Trophoblast cell (in vitro differentiated cells and primary cell): ENCODE measurements around the gene CENPF.
"Not testable (repeated sequence)": the region's sequence is repeated elsewhere in the genome, so short reads cannot be mapped to it uniquely, and the experiment has no call there.

Source experiments
- DNase-seq, 2 donors: peaks; one replicate each; pipeline ENCODE4 v3.0.0-alpha.2; 2016
- H2AFZ ChIP-seq: 2 replicates; pipeline ENCODE4 v1.6.1; 2013; ENCODE audit warnings: low read length, moderate library complexity, mild to moderate bottlenecking; ENCODE audit not compliant: insufficient read depth, poor library complexity
- H2AK5ac ChIP-seq: 2 replicates; pipeline ENCODE4 v1.6.1; 2013; ENCODE audit warnings: mild to moderate bottlenecking, low read length
- H2BK120ac ChIP-seq: 2 replicates; pipeline ENCODE4 v1.6.1; 2013; ENCODE audit warnings: low read length, mild to moderate bottlenecking, moderate library complexity; ENCODE audit not compliant: insufficient read depth, poor library complexity
- H2BK12ac ChIP-seq: 2 replicates; pipeline ENCODE4 v1.6.1; 2013; ENCODE audit warnings: mild to moderate bottlenecking, low read length, moderate library complexity
- H2BK5ac ChIP-seq: 2 replicates; pipeline ENCODE4 v1.6.1; 2013; ENCODE audit warnings: low read length, low read depth, moderate library complexity, mild to moderate bottlenecking; ENCODE audit not compliant: poor library complexity
- H3K14ac ChIP-seq: 2 replicates; pipeline ENCODE4 v1.6.1; 2013; ENCODE audit warnings: mild to moderate bottlenecking, low read length
- H3K18ac ChIP-seq: 2 replicates; pipeline ENCODE4 v1.6.1; 2013; ENCODE audit warnings: mild to moderate bottlenecking, low read length
- H3K23ac ChIP-seq: 2 replicates; pipeline ENCODE4 v1.6.1; 2013; ENCODE audit warnings: low read length
- H3K27ac ChIP-seq: 2 replicates; pipeline ENCODE4 v1.5.1; 2013; ENCODE audit warnings: low read depth, mild to moderate bottlenecking, inconsistent platforms, low read length, moderate library complexity
- H3K27me3 ChIP-seq: 2 replicates; pipeline ENCODE4 v1.6.1; 2013; ENCODE audit warnings: inconsistent platforms, mild to moderate bottlenecking, low read length, moderate library complexity; ENCODE audit not compliant: insufficient read depth
- H3K36me3 ChIP-seq, 2 experiments: 1 replicate in 1 of 2; 2 replicates in 1 of 2; pipeline ENCODE4 v1.6.1; 2013; ENCODE audit warnings: low read length in 2 of 2, mild to moderate bottlenecking in 2 of 2, moderate library complexity in 1 of 2; ENCODE audit not compliant: insufficient read depth in 2 of 2, control insufficient read depth in 1 of 2
- H3K4ac ChIP-seq: 2 replicates; pipeline ENCODE4 v1.6.1; 2013; ENCODE audit warnings: low read depth, mild to moderate bottlenecking, low read length, moderate library complexity
- H3K4me1 ChIP-seq, 2 experiments: 1 replicate in 1 of 2; 2 replicates in 1 of 2; pipeline ENCODE4 v1.6.1; 2013; ENCODE audit warnings: low read length in 2 of 2, mild to moderate bottlenecking in 2 of 2, moderate library complexity in 1 of 2; ENCODE audit not compliant: insufficient read depth in 2 of 2, control insufficient read depth in 1 of 2
- H3K4me2 ChIP-seq: 2 replicates; pipeline ENCODE4 v1.6.1; 2013; ENCODE audit warnings: inconsistent platforms, mild to moderate bottlenecking, low read length, moderate library complexity
- H3K4me3 ChIP-seq: 2 replicates; pipeline ENCODE4 v1.5.1; 2013; ENCODE audit warnings: mild to moderate bottlenecking, low read depth, low read length, inconsistent platforms
- H3K79me1 ChIP-seq: one replicate; pipeline ENCODE4 v1.6.1; 2013; ENCODE audit warnings: low read length
- H3K79me2 ChIP-seq: 2 replicates; pipeline ENCODE4 v1.6.1; 2013; ENCODE audit warnings: low read length, mild to moderate bottlenecking; ENCODE audit not compliant: control insufficient read depth, insufficient read depth, poor library complexity
- H3K9ac ChIP-seq: 2 replicates; pipeline ENCODE4 v1.6.1; 2013; ENCODE audit warnings: mild to moderate bottlenecking, low read length
- H3K9me3 ChIP-seq: 2 replicates; pipeline ENCODE4 v1.6.1; 2013; ENCODE audit warnings: low read depth, mild to moderate bottlenecking, control low read depth, inconsistent platforms, low read length; ENCODE audit not compliant: insufficient read depth
- H4K12ac ChIP-seq: 2 replicates; pipeline ENCODE4 v1.6.1; 2013; ENCODE audit warnings: low read depth, mild to moderate bottlenecking, low read length, moderate library complexity
- H4K8ac ChIP-seq: 2 replicates; pipeline ENCODE4 v1.6.1; 2013; ENCODE audit warnings: low read depth, mild to moderate bottlenecking, low read length, moderate library complexity
- H4K91ac ChIP-seq: one replicate; pipeline ENCODE4 v1.6.1; 2013; ENCODE audit warnings: low read depth, mild to moderate bottlenecking, low read length, moderate library complexity
- WGBS: extraction: QIAGEN DNeasy Blood & Tissue Kit; methylation state at CpG from one replicate; pipeline ENCODE4 v1.1.7; 2013; ENCODE audit warnings: missing lambda C conversion rate; ENCODE audit not compliant: insufficient read length, insufficient coverage; ENCODE audit errors: extremely low coverage; 5-methylcytosine and 5-hydroxymethylcytosine counted together

CENPF gene

DNA sequence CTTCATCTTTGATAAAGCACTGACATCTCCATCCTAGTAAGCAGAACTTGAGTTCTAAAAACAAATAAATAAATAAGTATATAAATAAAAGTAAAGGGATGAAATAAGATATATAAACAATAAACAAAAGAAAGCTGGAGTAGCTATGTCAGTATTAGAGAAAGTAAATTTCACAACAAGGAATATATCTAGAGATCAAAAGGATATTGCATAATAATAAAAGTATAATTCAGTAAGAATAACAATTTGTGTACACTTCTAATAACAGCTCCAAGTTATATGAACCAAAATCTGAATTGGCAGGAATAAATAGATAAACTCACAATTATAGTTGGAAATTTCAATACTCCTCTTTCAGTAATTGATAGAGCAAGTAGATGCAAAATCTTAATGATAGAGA, 9.8 kb upstream of the CENPF start:
- H3K79me2 ChIP-seq = no peaks in the 10 kb centered on the region

DNA sequence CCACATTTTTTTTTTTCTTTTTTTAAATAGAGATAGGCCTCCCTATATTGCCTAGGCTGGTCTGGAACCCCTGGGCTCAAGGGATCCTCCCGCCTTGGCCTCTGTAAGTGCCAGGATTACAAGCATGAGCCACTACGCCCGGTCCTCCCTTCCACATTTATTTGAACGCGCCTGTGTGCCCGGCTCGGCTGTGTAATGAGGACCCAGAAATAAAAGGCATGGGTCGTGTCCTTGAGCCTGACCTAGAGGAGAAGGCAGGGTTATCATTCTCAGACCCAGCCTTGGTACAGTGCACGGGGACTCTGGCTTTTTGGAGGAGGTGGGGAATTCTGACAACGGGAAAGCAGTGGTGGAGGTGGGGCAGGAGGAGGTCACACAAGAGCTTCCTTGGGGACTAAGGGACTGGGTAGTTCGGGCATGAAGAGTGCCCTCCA, 841 bp downstream of the CENPF start:
- no peak overlapping the region for H4K12ac ChIP-seq
- H2BK120ac ChIP-seq = no peak overlapping the region
- peaks cover 1 to 2% of the 10 kb centered on the region in 2 experiments for H3K4me1 ChIP-seq
- no peak overlapping the region for H3K27ac ChIP-seq
- peak overlapping the region; percentile 68 for H3K4me2 ChIP-seq
- H3K79me1 ChIP-seq = peaks cover 2% of the 10 kb centered on the region
- H2BK12ac ChIP-seq = no peak overlapping the region
- peak overlapping the region; percentile 15 for H2AFZ ChIP-seq
- peak overlapping the region; percentile 19 for H4K91ac ChIP-seq
- no peak for DNase-seq
- H3K9ac ChIP-seq = peak overlapping the region; percentile 22
- peak overlapping the region; percentile 6 for H4K8ac ChIP-seq
- no peaks in the 10 kb centered on the region for H3K9me3 ChIP-seq
- peak overlapping the region; percentile 41 for H3K4ac ChIP-seq
- H3K79me2 ChIP-seq = peaks cover 17% of the 10 kb centered on the region
- H2BK5ac ChIP-seq = peak overlapping the region; percentile 11
- no peaks in the 10 kb centered on the region for H3K27me3 ChIP-seq
- no peak overlapping the region for H2AK5ac ChIP-seq
- peak overlapping the region; percentile 64 for H3K4me3 ChIP-seq
- peaks cover 5 to 7% of the 10 kb centered on the region in 2 experiments for H3K36me3 ChIP-seq
- peak overlapping the region; percentile 19 for H3K18ac ChIP-seq
- no CpG with 5 or more reads among the region's 11 CpGs for WGBS
- no peak overlapping the region for H3K23ac ChIP-seq
- no peak overlapping the region for H3K14ac ChIP-seq

More for the DNA sequence above, 9.8 kb upstream of the CENPF start:
- Histone ChIP-seq H3K27me3 (no peaks in the 10 kb centered on the region), H3K79me1 (no peaks in the 10 kb centered on the region), H2BK12ac (no peak overlapping the region), H3K4me2 (no peak overlapping the region), H3K4me1 (no peaks in the 10 kb centered on the region), H3K14ac (no peak overlapping the region), H4K8ac (no peak overlapping the region), H2AK5ac (no peak overlapping the region), H3K4me3 (no peak overlapping the region), H2BK5ac (no peak overlapping the region), H2BK120ac (no peak overlapping the region), H3K36me3 (no peaks in the 10 kb centered on the region), H3K18ac (no peak overlapping the region), H4K91ac (no peak overlapping the region), H3K9me3 (no peaks in the 10 kb centered on the region), H3K4ac (no peak overlapping the region), H3K9ac (no peak overlapping the region), H3K23ac (no peak overlapping the region), H3K27ac (no peak overlapping the region), H2AFZ (no peak overlapping the region), H4K12ac (no peak overlapping the region)
- DNase-seq = no peak

DNA sequence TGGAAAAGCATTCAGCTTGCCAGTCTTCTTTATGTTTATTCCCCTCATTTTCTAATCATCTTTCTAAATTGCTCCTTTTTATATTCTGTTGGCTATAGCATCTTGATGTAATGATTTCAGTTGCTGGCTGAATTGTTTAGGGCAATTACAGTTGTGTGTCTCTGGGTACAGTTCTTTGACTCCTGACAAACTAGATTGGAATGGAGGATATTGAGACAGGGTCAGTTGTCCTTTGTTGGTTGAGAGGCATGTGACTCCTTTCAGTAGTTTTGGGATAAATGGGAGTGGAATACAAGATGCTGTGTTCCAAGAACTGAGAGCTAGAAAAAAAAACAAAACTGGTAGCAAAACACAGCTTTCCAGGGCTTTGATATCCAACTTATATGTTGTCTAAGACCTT, 1.5 kb downstream of the CENPF start:
- H3K36me3 ChIP-seq = peaks cover 7% of the 10 kb centered on the region in 2 experiments
- H2BK120ac ChIP-seq = no peak overlapping the region
- H2BK5ac ChIP-seq = no peak overlapping the region
- H2AFZ ChIP-seq = no peak overlapping the region
- H4K12ac ChIP-seq = no peak overlapping the region
- no peak overlapping the region for H3K9ac ChIP-seq
- H3K18ac ChIP-seq = no peak overlapping the region
- no peaks in the 10 kb centered on the region for H3K9me3 ChIP-seq
- H3K14ac ChIP-seq = no peak overlapping the region
- H3K23ac ChIP-seq = no peak overlapping the region
- H3K79me1 ChIP-seq = peaks cover 2% of the 10 kb centered on the region
- H3K4me1 ChIP-seq = peaks cover 1 to 2% of the 10 kb centered on the region in 2 experiments
- no peak overlapping the region for H2AK5ac ChIP-seq
- peak overlapping the region; percentile 68 for H3K4me2 ChIP-seq
- no peak overlapping the region for H3K27ac ChIP-seq
- peaks cover 18% of the 10 kb centered on the region for H3K79me2 ChIP-seq
- no peak overlapping the region for H4K91ac ChIP-seq
- H4K8ac ChIP-seq = no peak overlapping the region
- DNase-seq = no peak
- no peak overlapping the region for H3K4me3 ChIP-seq
- no peak overlapping the region for H3K4ac ChIP-seq
- no peak overlapping the region for H2BK12ac ChIP-seq
- no peaks in the 10 kb centered on the region for H3K27me3 ChIP-seq

DNA sequence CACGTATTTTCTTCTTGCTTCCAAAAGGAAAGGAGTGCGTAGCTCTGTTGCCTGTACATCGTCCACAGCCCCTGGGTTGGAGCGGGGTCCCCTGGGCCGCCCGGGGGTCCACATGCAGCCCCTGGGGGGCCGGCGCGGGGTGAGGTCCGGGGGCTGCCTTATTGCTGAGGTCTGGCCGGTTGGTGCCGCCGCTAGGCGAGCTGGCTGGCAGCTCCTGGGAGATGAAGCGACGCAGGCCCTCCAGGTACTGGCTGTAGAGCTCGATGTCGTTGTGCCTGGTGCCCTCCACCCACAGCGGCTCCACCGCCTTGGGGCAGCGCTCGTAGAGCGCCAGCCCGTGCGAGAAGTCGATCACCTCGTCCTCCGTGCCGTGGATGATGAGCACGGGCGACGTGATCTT, 2.5 kb downstream of the CENPF start:
- H3K27me3 ChIP-seq, H4K8ac ChIP-seq, H3K14ac ChIP-seq, DNase-seq, H3K4me3 ChIP-seq, H3K9ac ChIP-seq, H2BK5ac ChIP-seq, H3K36me3 ChIP-seq, H2BK120ac ChIP-seq, H3K4me1 ChIP-seq, H4K91ac ChIP-seq, H2BK12ac ChIP-seq, H2AFZ ChIP-seq, H4K12ac ChIP-seq, H3K23ac ChIP-seq, H3K79me1 ChIP-seq, H3K27ac ChIP-seq, H3K18ac ChIP-seq, H3K4me2 ChIP-seq, H2AK5ac ChIP-seq, H3K9me3 ChIP-seq: not testable (repeated sequence)
- Histone ChIP-seq H3K79me2 (peaks cover 18% of the 10 kb centered on the region), H3K4ac (peak overlapping the region; percentile 72)
- WGBS = no CpG with 5 or more reads among the region's 32 CpGs
